GM12864 (cell line): ENCODE data around the gene MGMT.

Experiments used
- DNase-seq: peaks from one replicate; pipeline ENCODE4 v3.0.0-alpha.2; 2011; ENCODE audit warnings: low read depth
- H3K4me3 ChIP-seq: 2 replicates; pipeline ENCODE4 v1.5.1; 2011; ENCODE audit warnings: mild to moderate bottlenecking, low read depth, low read length, control low read depth
- CTCF ChIP-seq: IDR thresholded peaks from 2 replicates; pipeline ENCODE4 v1.5.1; 2011; ENCODE audit warnings: low read depth, mild to moderate bottlenecking, moderate library complexity, low read length, control low read depth, inconsistent platforms; ENCODE audit errors: missing control alignments

MGMT gene

GRCh38 chr10:129530581-129530980, 63.5 kb downstream of the MGMT start:
- H3K4me3 ChIP-seq: no peak overlapping the region
- TF ChIP-seq CTCF: no peak
- no peak for DNase-seq

GRCh38 chr10:129531195-129531968, 64.3 kb downstream of the MGMT start:
- no peak for TF ChIP-seq CTCF
- H3K4me3 ChIP-seq: no peak overlapping the region
- no peak for DNase-seq

GRCh38 chr10:129531969-129532660, 65.1 kb downstream of the MGMT start:
- no peak for TF ChIP-seq CTCF
- no peak overlapping the region for H3K4me3 ChIP-seq
- DNase-seq: no peak

- no peak for DNase-seq
- H3K4me3 ChIP-seq: no peak overlapping the region
- no peak for TF ChIP-seq CTCF
These were observed 65.8 kb downstream of the MGMT start for GRCh38 chr10:129532838-129533237.

- no peak for DNase-seq
- no peak overlapping the region for H3K4me3 ChIP-seq
- no peak for TF ChIP-seq CTCF
These were observed 66.2 kb downstream of the MGMT start for GRCh38 chr10:129533281-129533680.

GRCh38 chr10:129534826-129535225, 67.8 kb downstream of the MGMT start:
- H3K4me3 ChIP-seq: no peak overlapping the region
- no peak for DNase-seq
- TF ChIP-seq CTCF: no peak
